ENCODE results near the gene FGFR4.

- no peak for TF ChIP-seq POLR2A (IDR thresholded peaks at IDR 0.05)
- no peak for TF ChIP-seq CTCF (IDR thresholded peaks at IDR 0.05)
- no peak for TF ChIP-seq POLR2AphosphoS5 (IDR thresholded peaks at IDR 0.05)
Observed at GRCh38 chr5:177134697-177135225, 48.0 kb downstream of the FGFR4 start.
